ENCODE data around the gene MBTD1. TPM values are rescaled to one million over a fixed set of nuclear protein-coding genes. Genes with fewer than 3 reads are reported as not detected.

Gene MBTD1
- total and polyA plus RNA-seq, 2 of the 8 experiments (the other 6 are each of a cell fraction or from before 2014, with no cell fraction given), result 20.3 to 51.4 TPM

DNA sequence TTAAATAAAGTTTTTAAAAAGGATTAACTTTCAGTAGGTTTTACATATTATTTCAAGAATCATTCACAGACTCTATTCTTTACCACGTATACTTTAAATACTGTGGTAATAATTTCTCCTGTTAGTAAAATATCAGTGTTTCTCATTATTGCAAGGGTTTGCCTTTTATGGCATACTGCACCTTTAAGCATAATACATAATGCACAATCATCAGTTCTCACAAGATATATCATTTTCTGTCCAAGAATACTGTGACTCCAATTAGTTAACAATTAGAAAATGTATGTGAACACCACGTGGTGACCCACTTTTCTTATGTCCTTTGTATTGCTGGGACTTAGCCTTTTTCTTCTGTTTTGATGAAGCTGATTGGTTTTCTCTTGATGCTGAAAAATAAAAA is 68.0 kb downstream of the MBTD1 start (continued):
- TF ChIP-seq, protein P1, sequence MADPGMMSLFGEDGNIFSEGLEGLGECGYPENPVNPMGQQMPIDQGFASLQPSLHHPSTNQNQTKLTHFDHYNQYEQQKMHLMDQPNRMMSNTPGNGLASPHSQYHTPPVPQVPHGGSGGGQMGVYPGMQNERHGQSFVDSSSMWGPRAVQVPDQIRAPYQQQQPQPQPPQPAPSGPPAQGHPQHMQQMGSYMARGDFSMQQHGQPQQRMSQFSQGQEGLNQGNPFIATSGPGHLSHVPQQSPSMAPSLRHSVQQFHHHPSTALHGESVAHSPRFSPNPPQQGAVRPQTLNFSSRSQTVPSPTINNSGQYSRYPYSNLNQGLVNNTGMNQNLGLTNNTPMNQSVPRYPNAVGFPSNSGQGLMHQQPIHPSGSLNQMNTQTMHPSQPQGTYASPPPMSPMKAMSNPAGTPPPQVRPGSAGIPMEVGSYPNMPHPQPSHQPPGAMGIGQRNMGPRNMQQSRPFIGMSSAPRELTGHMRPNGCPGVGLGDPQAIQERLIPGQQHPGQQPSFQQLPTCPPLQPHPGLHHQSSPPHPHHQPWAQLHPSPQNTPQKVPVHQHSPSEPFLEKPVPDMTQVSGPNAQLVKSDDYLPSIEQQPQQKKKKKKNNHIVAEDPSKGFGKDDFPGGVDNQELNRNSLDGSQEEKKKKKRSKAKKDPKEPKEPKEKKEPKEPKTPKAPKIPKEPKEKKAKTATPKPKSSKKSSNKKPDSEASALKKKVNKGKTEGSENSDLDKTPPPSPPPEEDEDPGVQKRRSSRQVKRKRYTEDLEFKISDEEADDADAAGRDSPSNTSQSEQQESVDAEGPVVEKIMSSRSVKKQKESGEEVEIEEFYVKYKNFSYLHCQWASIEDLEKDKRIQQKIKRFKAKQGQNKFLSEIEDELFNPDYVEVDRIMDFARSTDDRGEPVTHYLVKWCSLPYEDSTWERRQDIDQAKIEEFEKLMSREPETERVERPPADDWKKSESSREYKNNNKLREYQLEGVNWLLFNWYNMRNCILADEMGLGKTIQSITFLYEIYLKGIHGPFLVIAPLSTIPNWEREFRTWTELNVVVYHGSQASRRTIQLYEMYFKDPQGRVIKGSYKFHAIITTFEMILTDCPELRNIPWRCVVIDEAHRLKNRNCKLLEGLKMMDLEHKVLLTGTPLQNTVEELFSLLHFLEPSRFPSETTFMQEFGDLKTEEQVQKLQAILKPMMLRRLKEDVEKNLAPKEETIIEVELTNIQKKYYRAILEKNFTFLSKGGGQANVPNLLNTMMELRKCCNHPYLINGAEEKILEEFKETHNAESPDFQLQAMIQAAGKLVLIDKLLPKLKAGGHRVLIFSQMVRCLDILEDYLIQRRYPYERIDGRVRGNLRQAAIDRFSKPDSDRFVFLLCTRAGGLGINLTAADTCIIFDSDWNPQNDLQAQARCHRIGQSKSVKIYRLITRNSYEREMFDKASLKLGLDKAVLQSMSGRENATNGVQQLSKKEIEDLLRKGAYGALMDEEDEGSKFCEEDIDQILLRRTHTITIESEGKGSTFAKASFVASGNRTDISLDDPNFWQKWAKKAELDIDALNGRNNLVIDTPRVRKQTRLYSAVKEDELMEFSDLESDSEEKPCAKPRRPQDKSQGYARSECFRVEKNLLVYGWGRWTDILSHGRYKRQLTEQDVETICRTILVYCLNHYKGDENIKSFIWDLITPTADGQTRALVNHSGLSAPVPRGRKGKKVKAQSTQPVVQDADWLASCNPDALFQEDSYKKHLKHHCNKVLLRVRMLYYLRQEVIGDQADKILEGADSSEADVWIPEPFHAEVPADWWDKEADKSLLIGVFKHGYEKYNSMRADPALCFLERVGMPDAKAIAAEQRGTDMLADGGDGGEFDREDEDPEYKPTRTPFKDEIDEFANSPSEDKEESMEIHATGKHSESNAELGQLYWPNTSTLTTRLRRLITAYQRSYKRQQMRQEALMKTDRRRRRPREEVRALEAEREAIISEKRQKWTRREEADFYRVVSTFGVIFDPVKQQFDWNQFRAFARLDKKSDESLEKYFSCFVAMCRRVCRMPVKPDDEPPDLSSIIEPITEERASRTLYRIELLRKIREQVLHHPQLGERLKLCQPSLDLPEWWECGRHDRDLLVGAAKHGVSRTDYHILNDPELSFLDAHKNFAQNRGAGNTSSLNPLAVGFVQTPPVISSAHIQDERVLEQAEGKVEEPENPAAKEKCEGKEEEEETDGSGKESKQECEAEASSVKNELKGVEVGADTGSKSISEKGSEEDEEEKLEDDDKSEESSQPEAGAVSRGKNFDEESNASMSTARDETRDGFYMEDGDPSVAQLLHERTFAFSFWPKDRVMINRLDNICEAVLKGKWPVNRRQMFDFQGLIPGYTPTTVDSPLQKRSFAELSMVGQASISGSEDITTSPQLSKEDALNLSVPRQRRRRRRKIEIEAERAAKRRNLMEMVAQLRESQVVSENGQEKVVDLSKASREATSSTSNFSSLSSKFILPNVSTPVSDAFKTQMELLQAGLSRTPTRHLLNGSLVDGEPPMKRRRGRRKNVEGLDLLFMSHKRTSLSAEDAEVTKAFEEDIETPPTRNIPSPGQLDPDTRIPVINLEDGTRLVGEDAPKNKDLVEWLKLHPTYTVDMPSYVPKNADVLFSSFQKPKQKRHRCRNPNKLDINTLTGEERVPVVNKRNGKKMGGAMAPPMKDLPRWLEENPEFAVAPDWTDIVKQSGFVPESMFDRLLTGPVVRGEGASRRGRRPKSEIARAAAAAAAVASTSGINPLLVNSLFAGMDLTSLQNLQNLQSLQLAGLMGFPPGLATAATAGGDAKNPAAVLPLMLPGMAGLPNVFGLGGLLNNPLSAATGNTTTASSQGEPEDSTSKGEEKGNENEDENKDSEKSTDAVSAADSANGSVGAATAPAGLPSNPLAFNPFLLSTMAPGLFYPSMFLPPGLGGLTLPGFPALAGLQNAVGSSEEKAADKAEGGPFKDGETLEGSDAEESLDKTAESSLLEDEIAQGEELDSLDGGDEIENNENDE (IDR thresholded peaks at IDR 0.05; ENCODE audit: insufficient replicate concordance, low read length), result no peak
- TF ChIP-seq SIX5 (IDR thresholded peaks at IDR 0.05; ENCODE audit: low read depth, low read length) (no peak), SUZ12 (IDR thresholded peaks at IDR 0.05; ENCODE audit: low read length) (no peak), TAF7 (optimal IDR thresholded peaks at IDR 0.05; ENCODE audit: borderline replicate concordance, low read depth, low read length) (no peak), CEBPB (IDR thresholded peaks at IDR 0.05; ENCODE audit: low read depth, low read length) (no peak), RAD21 (IDR thresholded peaks at IDR 0.05 in 1 of 2, conservative IDR thresholded peaks at IDR 0.05 in 1 of 2; ENCODE audit: low read depth in 2 of 2, low read length in 2 of 2) (no peak), BACH1 (IDR thresholded peaks at IDR 0.05; ENCODE audit: low read length) (no peak), CBX5 (IDR thresholded peaks at IDR 0.05; ENCODE audit: low read depth, low read length) (no peak), POLR2A (IDR thresholded peaks at IDR 0.05; ENCODE audit: control extremely low read depth in 1 of 2, low read depth in 2 of 2, low read length in 2 of 2) (no peak), POU5F1 (IDR thresholded peaks at IDR 0.05; ENCODE audit: low read depth, low read length) (no peak), JUN (IDR thresholded peaks at IDR 0.05; ENCODE audit: low read depth, low read length) (no peak)
- TF ChIP-seq, protein P2, sequence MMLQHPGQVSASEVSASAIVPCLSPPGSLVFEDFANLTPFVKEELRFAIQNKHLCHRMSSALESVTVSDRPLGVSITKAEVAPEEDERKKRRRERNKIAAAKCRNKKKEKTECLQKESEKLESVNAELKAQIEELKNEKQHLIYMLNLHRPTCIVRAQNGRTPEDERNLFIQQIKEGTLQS (IDR thresholded peaks at IDR 0.05; ENCODE audit: insufficient read depth, low read depth, low read length), result no peak
